Muscle layer of colon (tissue), 2 donors: ENCODE results near the gene IQCK.

Experiments used
- H3K27ac ChIP-seq: one replicate; pipeline ENCODE4 v1.7.0; 2013; ENCODE audit warnings: low read depth, mild to moderate bottlenecking, low read length, moderate library complexity
- H3K27me3 ChIP-seq, 2 donors: one replicate each; pipeline ENCODE4 v1.7.0; 2013; ENCODE audit warnings: low read length in 2 of 2, mild to moderate bottlenecking in 2 of 2; ENCODE audit not compliant: insufficient read depth in 2 of 2, control insufficient read depth in 1 of 2
- H3K36me3 ChIP-seq: one replicate; pipeline ENCODE4 v1.7.0; 2013; ENCODE audit warnings: mild to moderate bottlenecking, low read length; ENCODE audit not compliant: insufficient read depth
- H3K4me1 ChIP-seq: one replicate; pipeline ENCODE4 v1.7.0; 2013; ENCODE audit warnings: mild to moderate bottlenecking, low read length; ENCODE audit not compliant: insufficient read depth
- H3K4me3 ChIP-seq, 2 donors: one replicate each; pipeline ENCODE4 v1.7.0; 2013; ENCODE audit warnings: low read length in 2 of 2, low read depth in 1 of 2, mild to moderate bottlenecking in 1 of 2, moderate library complexity in 1 of 2
- H3K9ac ChIP-seq: one replicate; pipeline ENCODE4 v1.7.0; 2013; ENCODE audit warnings: low read length
- H3K9me3 ChIP-seq: one replicate; pipeline ENCODE4 v1.7.0; 2013; ENCODE audit warnings: mild to moderate bottlenecking, low read length
- donor health status: abdominal sarcoma.
- donor health status: Adenocarcinoma of cecum.

The IQCK gene

DNA sequence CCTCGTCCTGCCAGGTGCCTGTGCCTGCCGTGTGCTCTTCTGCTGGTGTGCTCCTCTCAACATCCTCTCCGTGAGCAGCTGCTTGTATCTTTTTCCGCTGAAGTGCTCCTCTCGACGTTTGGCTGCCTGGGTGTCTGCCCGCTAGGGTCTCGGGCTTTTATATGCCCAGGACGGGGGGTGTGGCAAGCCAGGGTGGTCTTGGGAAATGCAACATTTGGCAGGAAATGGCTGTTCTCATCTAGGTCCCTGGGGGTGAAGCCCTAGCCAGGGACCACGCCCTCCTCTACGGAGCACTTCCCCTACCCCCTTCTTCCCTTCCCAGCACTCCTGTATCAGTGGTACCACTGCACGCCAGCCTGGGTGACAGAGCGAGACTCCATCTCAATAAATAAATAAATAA is 49.4 kb downstream of the IQCK start:
- Histone ChIP-seq H3K4me3 (no peak overlapping the region), H3K9ac (no peak overlapping the region), H3K27ac (no peak overlapping the region), H3K36me3 (no peaks in the 10 kb centered on the region), H3K4me1 (peaks cover 8% of the 10 kb centered on the region), H3K27me3 (no peaks in the 10 kb centered on the region), H3K9me3 (no peaks in the 10 kb centered on the region)

DNA sequence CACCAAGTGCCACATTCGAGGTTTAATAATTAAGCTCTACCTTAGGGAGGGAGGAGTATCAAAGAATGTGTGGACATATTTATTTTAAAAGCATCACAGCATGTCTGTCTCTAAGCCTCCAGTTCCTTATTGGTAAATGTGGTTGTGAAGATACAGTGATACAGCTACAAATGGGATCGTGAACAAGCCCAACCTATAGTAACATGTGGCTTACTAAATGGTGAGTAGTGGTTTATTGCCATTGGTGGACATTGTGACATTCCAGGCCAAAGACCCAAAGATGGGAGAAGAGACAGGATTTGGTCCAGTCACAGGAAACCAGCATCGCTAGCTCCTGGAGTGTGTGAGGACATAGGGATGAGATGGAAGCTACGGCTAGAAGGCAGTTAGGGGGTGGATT is 51.2 kb downstream of the IQCK start:
- Histone ChIP-seq H3K4me3 (no peak overlapping the region), H3K27ac (no peak overlapping the region), H3K4me1 (peaks cover 8% of the 10 kb centered on the region), H3K27me3 (no peaks in the 10 kb centered on the region), H3K9me3 (no peaks in the 10 kb centered on the region), H3K36me3 (no peaks in the 10 kb centered on the region), H3K9ac (no peak overlapping the region)

DNA sequence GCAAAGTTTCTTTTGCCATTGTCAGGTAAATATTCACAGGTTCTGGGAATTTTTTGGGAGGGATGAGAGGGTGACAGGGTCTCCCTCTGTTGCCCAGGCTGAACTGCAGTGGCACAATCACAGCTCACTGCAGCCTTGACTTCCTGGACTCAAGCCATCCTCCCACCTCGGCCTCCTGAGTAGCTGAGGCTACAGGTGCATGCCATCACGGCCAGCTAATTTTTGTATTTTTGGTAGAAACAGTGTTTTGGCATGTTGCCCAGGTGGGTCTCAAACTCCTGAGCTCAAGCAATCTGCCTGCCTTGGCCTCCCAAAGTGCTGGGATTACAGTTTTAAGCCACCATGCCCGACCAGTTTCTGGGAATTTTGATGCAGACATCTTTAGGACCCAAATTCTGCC is 53.0 kb downstream of the IQCK start:
- Histone ChIP-seq H3K4me3 (no peak overlapping the region), H3K36me3 (no peaks in the 10 kb centered on the region), H3K4me1 (peaks cover 7% of the 10 kb centered on the region), H3K9me3 (no peaks in the 10 kb centered on the region), H3K27me3 (no peaks in the 10 kb centered on the region), H3K9ac (no peak overlapping the region), H3K27ac (no peak overlapping the region)

DNA sequence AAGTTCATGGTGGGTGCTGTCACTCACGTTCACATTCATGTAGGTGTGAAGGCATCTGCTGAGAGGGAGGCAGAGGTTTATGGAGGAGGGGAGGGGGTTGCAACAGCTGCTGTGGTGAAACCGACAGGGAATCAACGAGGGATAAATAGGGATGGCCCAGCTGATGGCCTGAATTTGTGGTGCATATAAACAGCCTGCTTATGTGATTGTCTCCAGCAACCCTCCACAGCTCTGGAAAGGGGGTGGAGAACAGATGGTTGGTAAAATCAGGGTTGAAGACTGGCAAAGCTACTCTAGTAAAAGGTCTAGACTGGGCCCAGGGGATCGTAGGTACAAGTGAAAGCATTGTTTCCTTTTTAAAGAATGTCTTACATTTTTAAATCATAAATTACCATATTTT is 53.7 kb downstream of the IQCK start:
- no peaks in the 10 kb centered on the region for H3K27me3 ChIP-seq
- no peak overlapping the region for H3K27ac ChIP-seq
- H3K9ac ChIP-seq, result no peak overlapping the region
- H3K4me3 ChIP-seq, result no peak overlapping the region
- H3K4me1 ChIP-seq, result no peaks in the 10 kb centered on the region
- H3K9me3 ChIP-seq, result no peaks in the 10 kb centered on the region
- no peaks in the 10 kb centered on the region for H3K36me3 ChIP-seq

DNA sequence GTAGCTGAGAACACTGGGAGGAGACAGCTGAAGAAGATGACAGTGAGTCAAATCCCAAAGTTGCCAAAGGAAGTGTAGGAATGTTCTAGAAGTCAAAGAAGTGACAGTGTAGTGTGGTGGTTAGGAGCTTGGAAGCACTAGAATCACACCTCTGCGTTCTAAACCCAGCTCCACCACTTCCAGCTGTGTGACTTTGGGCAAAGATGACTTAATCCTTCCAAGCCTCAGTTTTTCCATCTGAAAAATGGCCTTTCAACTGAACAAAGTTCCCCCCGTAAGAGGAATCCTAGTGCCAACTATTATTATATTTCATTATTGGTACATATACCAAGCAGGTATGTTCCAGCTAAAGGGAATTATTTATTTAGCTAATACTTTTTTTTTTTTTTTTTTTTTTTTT is 56.0 kb downstream of the IQCK start:
- Histone ChIP-seq H3K9ac (no peak overlapping the region), H3K27me3 (no peaks in the 10 kb centered on the region), H3K36me3 (no peaks in the 10 kb centered on the region), H3K4me1 (no peaks in the 10 kb centered on the region), H3K4me3 (no peak overlapping the region), H3K9me3 (no peaks in the 10 kb centered on the region), H3K27ac (no peak overlapping the region)

DNA sequence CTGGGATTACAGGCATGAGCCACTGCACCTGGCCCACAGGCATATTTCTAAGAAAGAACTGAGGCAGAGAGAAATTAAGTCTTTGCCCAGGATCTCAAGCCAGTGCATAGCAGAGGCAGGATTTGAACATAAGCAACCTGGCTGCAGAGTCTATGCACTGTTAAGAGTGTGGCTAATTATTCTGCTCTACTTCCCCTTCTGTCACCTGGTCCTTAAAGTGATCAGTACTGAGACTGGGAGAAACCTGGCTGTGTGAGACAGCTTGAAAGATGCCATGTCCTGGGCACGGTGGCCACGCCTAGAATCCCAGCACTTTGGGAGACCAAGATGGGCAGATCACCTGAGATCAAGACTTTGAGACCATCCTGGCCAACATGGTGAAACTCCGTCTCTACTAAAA is 58.1 kb downstream of the IQCK start:
- Histone ChIP-seq H3K9ac (no peak overlapping the region), H3K4me1 (no peaks in the 10 kb centered on the region), H3K9me3 (no peaks in the 10 kb centered on the region), H3K4me3 (no peak overlapping the region), H3K27ac (no peak overlapping the region), H3K27me3 (no peaks in the 10 kb centered on the region), H3K36me3 (no peaks in the 10 kb centered on the region)

DNA sequence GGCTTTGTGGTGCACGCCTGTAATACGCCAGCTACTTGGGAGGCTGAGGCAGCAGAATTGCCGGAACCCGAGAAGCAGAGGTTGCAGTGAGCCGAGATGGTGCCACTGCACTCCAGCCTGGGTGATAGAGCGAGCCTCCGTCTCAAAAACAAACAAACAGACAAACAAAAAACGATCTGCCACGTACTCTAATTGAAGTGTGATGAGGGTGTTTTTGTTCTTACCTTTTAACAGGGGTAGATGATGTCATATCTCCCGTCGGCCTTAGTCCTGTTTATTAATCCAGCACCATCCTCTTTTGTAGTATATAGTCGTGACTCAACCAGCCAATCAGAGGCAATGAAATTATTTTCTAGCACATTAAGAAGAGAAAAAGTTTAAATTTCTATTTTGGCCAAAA is 58.5 kb downstream of the IQCK start:
- Histone ChIP-seq H3K4me1 (no peaks in the 10 kb centered on the region), H3K9ac (no peak overlapping the region), H3K27me3 (no peaks in the 10 kb centered on the region), H3K4me3 (no peak overlapping the region), H3K27ac (no peak overlapping the region), H3K9me3 (no peaks in the 10 kb centered on the region), H3K36me3 (no peaks in the 10 kb centered on the region)

DNA sequence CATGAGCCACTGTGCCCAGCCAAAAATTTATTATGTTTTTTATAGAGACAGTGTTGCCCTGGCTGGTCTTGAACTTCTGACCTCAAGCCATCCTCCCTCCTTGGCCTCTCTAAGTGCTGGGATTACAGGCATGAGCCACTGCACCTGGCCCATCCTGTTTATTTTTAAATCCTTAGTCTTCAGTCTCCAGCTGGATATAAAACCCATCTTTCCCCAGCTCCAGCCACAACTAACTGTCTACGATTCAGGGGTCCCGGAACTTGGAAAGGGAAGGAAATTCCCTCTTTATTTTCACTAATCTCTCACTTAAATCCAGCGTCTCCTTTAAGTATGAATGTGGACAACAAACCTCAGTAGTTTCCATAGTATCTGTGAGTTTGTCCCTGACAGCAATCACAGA is 62.2 kb downstream of the IQCK start:
- Histone ChIP-seq H3K9me3 (no peaks in the 10 kb centered on the region), H3K36me3 (no peaks in the 10 kb centered on the region), H3K4me1 (no peaks in the 10 kb centered on the region), H3K9ac (no peak overlapping the region), H3K27ac (no peak overlapping the region), H3K4me3 (no peak overlapping the region), H3K27me3 (no peaks in the 10 kb centered on the region)

DNA sequence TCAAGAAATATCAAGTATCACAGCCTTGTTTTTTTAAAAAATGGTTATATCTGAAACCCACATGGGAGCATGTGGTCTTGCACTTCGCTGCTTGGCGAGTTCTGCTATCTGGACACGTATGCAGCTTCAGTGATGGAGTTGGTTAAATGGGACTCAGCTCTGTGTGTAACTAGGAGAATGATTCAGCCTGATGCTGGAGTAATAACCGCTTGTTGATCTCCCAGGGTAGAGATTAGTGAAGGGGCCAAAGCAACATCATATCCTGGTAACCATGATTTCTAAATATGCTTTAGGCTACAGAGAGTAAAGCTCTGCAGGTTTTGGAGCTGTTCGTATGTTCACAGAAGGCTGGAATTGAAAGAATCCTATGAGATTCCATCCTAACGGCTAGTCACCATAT is 63.2 kb downstream of the IQCK start:
- H3K27ac ChIP-seq, result no peak overlapping the region
- H3K9ac ChIP-seq, result no peak overlapping the region

DNA sequence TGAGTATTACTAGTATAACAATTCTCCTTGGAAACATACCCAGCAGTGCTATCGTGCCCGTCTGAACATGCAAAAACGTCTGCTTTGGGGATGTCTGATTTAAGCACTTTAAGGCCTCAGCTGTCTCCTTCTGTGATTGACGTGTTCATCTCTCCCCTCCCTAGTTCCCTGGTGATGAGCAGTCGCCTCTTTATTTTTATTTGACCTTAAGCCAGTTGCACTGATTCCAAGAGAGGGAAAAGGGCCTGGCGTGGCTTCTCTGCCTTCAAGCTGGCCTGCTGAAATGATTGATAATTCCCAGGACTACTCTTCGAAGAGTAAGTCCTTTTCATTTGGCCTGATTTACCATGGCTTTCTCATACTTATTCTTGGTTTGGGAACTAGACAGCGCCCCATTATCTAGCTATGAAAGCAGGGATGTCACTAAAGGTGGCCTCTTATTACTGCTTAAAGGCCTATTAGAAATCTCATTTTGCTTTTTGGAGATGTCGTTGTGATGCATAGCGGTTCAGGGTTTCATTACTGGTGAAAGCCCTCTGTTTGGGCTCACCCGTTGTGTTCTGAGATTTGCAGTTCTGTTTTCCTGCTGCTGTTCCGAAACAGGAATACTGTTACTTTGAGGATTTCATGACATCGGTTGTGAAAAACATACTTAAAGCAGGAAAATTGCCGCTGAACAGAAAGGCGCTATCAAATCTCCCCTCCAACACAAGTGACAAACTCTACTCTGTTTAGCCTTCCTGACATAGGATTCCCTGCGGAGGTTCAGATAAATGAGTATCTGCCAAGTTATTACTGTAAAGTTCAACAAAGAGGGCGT is 65.5 kb downstream of the IQCK start:
- H3K9me3 ChIP-seq, result no peaks in the 10 kb centered on the region
- no peak overlapping the region for H3K4me3 ChIP-seq
- H3K4me1 ChIP-seq, result no peaks in the 10 kb centered on the region
- no peaks in the 10 kb centered on the region for H3K36me3 ChIP-seq
- H3K9ac ChIP-seq, result no peak overlapping the region
- no peak overlapping the region for H3K27ac ChIP-seq
- no peaks in the 10 kb centered on the region for H3K27me3 ChIP-seq

More for the DNA sequence above, 63.2 kb downstream of the IQCK start:
- H3K27me3 ChIP-seq, result no peaks in the 10 kb centered on the region
- H3K36me3 ChIP-seq, result no peaks in the 10 kb centered on the region
- no peaks in the 10 kb centered on the region for H3K4me1 ChIP-seq
- H3K9me3 ChIP-seq, result no peaks in the 10 kb centered on the region
- no peak overlapping the region for H3K4me3 ChIP-seq

DNA sequence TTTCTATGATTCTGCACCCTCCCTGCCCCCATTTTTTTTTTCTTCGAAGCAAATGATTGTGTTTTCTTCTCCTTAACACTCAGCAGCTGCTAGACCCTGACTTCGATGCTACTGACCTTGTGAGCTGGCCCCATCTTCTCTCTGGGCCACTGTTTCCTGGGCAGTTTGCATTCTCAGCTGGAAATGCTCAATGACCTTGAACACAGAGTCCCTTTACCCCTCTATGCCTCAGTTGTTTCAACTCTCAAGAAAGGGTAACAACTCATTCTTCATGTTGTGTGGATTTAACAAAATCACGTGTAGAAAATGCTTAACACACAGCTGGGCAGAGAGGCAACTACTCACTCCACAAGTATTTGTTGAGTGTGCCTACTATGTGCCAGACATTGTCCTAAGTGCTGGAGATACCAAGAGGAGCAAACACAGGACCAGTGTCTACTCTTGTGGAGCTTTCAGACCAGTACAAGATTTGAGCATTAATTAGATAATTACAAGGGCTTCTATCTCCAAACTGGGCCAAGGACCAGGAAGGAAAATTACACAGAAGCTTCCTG is 66.2 kb downstream of the IQCK start:
- Histone ChIP-seq H3K36me3 (no peaks in the 10 kb centered on the region), H3K9me3 (no peaks in the 10 kb centered on the region), H3K4me3 (no peak overlapping the region), H3K27me3 (no peaks in the 10 kb centered on the region), H3K27ac (no peak overlapping the region), H3K4me1 (no peaks in the 10 kb centered on the region), H3K9ac (no peak overlapping the region)

DNA sequence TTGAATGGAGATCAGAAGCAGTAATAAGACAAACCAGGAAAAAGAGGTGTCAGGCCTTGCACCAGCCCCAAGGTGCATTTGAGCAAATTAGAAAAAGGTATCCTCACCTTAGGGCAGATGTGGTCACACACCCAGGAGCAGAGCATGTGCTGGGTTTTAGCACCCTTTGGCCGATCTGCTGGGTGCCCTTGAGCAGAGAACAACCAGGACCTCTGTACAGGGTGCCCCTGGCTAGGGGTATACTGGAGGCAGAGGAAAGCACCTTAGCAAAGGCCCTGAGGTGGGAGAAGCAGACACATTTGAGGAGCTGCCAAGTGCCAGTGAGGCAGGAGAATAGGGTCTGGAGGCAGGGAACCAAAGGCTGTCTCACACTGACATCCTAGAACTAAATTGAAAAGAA is 67.0 kb downstream of the IQCK start:
- no peak overlapping the region for H3K9ac ChIP-seq

More for the DNA sequence above, 67.0 kb downstream of the IQCK start:
- H3K4me3 ChIP-seq, result no peak overlapping the region
- H3K4me1 ChIP-seq, result no peaks in the 10 kb centered on the region
- H3K27ac ChIP-seq, result no peak overlapping the region
- H3K36me3 ChIP-seq, result no peaks in the 10 kb centered on the region
- no peaks in the 10 kb centered on the region for H3K27me3 ChIP-seq
- H3K9me3 ChIP-seq, result no peaks in the 10 kb centered on the region
